NCI-H524 (cell line): Measurements from ENCODE around the gene PIMREG.
"Not testable (repeated sequence)": the region's sequence is repeated elsewhere in the genome, so short reads cannot be mapped to it uniquely, and the experiment has no call there.

ENCODE experiments used
- DNase-seq, 2 experiments: peaks; one replicate each; lab custom pipeline; 2025; lab: John Stamatoyannopoulos, UW

Gene PIMREG

GRCh38 chr17:6478486-6478885 is 34.2 kb downstream of the PIMREG start:
- DNase-seq: no peak

DNA sequence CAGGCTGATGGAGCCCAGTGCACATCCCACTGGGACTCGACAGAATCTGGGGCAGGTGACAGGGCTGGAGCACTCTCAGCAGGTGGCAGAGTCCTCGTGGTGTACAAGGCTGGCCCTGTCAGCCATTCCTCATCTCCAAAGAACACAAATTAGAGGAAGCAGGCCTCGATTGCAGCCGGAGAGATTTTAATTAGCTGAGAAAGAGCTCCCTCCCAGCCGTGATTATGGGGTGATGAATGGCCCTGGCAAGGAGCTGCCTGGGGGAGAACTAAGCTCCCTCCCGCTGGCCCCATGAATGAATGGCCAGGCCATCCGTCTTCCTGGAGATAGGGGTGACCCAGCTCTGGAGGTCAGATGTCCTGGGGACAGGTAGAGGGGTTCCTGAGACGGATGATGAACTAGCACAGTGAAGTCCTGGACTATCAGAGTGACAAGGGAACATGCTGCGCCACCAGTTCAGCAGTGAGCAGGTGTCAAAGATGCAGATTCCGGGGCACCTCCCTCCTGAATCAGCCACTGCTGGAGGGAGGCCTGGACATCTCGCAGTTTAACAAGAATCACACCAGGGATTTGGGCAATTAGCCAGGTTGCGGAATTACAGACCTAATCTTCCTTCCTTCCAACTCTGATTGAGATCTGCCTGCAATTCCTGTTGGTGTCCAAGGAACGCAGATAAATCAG is 35.5 kb downstream of the PIMREG start:
- peak; percentile 7 to 36 for DNase-seq

DNA sequence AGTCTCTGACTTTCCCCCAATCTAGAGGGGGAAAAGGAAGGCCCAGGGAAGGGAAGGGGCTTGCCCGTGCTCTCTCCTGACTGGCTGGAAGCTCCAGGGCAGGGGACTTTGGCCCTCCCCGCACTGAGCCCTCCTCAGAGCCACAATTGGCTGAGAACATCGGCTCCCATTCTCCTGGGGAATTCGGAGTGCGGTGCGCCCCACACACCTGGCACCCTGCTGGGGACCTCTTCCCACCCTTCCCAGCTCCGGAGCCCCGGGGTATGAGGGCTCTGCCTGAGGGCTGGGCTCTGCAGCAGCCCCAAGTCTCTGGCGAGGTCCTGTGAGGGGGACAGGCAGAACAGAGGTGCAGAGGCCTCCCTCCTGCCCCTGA is 36.0 kb downstream of the PIMREG start:
- no peak for DNase-seq

DNA sequence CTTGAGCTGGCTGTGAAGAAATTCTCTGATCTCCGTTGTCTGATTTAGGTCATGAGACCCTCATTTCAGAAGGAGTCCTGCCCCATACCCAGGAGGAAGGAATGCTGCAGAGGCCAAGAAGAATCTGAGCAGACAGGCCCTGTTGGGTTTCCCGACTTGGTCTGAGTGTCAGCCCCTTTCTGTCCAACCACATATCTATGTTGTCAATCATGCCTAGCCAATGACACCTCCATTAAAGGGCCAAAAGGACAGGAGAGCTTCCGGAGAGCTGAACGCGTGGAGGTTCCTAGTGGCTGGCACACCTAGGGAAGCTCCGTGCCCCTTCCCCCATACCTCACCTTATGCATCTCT is 37.8 kb downstream of the PIMREG start:
- DNase-seq: no peak

- DNase-seq: not testable (repeated sequence)
Observed at GRCh38 chr17:6482796-6483195, 38.5 kb downstream of the PIMREG start.

- DNase-seq: no peak
Observed at GRCh38 chr17:6483507-6483906, 39.3 kb downstream of the PIMREG start.

GRCh38 chr17:6485646-6486412 is 41.6 kb downstream of the PIMREG start:
- no peak for DNase-seq

GRCh38 chr17:6487251-6488007 is 43.2 kb downstream of the PIMREG start:
- DNase-seq: no peak

DNA sequence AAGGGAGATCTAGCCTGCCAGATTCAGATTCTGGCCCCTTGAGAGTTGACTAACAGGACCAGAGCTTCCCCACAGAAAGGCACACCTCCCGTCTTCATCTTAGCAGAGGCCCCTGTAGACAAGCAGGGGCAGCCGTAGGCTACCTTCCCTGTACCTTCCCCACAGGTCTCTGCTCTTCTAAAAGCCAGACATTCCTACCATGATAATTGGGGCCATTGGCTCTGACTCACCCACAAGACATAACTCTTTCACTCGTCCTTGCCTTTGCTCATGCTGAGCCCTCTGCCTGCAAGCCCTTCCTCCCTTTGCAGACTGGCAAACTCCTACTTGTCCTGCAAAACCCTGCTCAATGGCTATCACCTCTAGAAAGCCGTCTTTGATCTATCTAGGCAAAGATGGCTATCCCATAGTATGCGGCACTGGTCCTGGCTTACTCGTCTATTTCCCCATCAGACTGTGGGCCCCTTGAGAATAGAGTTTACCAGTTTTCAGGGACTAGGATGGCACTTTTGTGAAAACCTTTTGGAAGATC is 43.8 kb downstream of the PIMREG start:
- DNase-seq: no peak

GRCh38 chr17:6489016-6489550 is 44.8 kb downstream of the PIMREG start:
- no peak for DNase-seq

DNA sequence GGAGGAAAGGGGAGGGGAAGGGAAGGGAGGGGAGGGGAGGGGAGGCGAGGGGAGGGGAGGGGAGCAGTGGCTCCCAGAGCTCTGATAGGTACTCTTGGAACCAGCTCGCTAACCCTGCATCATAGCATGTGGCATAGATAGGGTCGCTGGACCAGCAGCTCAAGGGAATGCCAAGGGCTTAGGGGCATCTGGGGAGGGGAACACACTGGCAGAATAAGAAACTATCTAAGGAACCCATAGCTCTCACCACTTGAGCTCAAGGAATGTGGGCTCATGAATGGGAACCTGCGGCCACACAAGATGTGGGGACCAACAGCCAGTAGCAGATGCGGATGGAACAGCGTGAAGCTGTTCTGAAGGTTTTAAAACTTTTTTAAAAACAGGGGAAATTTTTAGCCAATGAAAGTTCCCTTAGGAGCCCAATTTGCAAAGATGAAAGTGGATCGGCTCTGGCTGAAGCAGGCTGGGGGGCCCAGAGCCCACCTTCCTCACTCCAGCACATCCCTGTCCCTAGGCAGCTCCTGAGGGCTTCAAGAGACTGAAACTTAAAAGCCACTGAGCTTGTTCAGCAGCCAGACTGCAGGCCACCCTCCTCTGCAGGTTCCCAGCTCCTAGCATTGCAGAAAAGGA is 46.9 kb downstream of the PIMREG start:
- DNase-seq: no peak

DNA sequence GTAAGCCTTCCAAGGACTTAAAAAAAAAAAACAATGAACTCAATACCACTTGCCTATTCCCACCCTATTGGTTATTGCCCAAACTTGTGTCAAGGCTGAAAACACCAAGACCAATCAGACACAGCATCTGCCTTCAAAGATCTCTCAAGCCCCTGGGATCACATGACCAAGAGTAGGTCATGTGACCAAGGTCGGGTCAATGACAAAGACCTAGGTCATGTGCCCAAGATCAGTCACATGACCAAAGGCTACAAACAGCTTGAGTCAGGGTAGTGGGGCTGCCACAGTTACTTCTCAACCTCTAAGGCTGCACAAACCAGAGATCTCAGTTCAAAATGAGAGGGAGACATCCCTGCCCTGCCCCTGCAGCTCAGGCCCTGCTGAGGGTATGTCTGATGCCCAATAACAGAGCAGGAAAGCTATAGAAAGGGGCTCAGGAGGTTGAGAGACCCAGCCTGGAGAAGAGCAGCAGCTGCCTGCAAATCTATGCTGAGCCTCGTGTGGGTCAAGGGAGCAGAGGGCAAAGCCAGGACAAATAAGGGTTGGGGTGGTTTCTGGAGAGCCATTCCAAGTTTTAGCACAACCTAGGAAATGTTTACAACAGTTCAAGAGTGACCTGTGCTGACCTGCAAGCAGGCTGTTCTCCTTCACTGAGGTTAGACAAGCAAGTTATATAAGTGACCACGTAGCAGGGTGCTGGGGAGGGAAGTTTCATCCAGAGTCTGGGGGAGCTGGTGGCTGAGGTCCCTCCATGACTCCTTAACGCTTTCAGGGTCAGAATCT is 48.8 kb downstream of the PIMREG start:
- DNase-seq: peak in 1 of 2 experiments; percentile 20

DNA sequence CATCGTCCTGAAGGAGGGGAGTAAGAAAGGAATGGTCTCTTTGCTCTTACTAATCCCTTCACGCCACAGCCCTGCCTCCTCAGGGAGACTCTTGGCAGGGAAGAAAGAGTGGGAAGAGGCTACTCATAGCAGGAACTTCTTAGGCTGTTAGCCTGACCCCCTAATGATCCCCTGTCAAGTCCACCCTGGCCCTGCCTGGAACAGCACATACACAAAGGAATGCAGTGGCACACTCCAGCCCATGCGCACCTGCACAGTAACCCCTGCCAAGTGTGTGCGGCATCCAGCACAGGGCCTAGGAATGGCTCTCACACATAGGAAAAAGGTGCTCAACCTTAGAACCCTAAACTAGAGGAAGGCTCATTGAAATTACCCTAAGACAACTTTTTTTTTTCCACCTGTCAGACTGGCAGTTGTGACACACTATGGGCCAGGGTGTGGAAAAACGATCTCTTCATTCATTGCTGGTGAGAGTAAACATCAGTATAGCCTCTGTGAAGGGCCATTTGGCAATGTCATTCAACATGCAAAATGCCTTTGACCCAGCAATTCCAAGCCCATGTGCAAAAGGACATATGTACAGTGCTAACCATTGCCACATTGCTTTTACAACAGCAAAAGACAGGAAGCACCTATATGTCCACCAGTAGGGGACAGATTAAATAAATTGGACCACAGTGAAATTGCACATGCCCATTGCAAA is 50.1 kb downstream of the PIMREG start:
- no peak for DNase-seq

DNA sequence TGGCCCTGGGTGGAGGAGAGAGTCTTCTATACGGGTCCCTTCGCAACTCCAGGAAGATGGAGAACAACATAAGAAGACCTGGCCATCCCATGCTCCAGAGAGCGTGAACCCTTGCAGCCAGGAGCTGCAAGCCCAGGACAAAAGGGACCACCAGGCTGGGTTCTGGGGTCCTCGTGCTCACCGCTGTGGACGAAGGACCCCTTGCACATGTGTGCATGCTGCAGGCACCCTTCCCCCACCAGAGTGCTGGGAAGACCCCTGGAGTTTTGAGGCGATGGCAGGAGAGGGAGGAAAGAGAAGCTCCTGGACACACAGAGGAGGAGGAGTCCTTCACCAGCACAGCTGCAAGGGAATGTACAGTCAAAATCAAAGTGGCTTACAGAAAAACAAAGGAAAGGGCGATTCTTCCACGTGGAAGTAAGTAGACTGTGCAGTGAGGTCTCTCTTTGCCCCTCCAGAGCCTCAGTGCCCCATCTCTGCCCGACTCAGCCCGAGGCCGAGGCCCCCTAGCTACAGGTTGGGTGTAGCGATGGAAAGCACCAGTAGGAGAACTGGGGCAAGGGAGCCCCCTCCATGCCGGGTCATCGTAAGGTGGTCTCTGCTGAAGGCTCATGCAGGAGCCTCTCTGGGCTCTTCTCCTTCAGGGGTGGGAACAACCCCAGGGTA is 51.3 kb downstream of the PIMREG start:
- DNase-seq: no peak

DNA sequence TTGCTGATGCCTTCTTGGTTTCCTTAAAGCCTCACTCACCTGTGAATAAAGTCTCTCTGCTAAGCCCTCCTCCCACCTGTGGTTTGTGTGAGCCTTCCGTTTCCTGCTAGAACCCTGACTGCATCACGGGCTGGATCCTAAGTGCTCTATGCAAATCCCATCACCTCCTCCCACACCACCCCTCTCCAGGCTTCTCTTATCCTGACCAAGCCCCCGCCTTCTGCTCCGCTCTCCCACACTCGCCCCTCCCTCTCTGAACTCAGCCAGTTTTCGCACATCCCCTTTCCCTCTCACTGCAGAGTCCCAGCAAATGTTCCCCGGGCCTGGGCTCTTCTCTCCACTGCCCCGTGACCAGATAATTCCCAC is 51.8 kb downstream of the PIMREG start:
- peak; percentile 20 to 59 for DNase-seq

DNA sequence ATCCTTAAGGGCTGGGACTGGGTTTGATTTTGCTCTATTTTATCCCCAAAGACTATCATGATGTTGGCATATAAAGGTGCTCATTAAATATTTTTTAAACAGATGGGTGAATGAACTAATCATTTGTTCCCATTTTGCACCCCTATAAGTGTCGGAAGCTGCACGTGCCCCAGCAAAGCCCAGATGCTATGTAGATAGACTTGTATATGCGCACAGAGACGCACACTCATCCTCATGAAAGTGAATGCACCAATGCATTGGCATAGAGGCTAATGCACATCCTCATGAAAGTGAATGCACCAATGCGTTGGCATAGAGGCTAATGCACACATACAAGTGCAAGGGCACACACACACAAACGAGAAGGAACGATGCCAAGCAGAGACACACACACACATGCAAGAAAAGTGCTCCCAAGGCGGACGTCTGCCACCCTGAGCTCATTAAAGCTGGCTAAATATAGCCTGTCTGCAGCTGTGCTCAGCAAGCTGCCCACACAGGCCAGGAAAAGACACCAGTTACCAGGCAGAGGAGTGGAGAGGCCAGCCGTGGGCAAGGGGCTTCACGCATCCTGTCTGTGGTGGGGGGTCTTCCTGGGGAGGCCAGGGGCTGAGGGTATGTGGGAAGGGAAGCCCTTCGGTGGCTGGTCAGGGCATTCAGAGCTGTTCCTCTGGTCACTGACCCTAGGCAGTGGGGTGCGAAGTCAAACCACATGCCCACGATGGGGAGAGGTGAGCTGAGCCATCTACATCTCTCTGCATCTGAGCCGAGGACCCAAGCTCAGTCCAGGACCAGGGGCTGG is 52.6 kb downstream of the PIMREG start:
- DNase-seq: peak in 1 of 2 experiments; percentile 40

- DNase-seq: no peak
Observed at GRCh38 chr17:6497496-6498221, 53.4 kb downstream of the PIMREG start.

DNA sequence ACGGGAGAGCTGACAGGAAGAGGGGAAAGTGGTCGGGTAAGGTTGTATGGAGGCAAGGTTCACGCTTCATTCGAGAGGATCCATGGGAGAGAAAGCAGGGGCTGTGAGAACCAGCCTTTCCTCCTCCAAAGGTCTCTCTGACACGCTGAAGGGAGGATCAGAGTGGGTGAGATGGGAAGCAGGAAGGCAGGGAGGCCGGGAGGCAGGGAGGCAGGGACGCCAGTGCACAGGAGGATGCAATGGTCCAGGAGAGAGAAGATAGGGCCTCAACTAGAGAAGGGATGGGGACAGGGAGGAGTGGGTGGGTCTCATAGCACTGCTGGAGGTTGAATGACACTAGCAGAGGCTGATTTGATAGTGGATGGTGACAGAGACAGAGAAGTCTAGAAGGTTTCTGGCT is 54.1 kb downstream of the PIMREG start:
- no peak for DNase-seq
